K562 (cell line): ENCODE data around the gene DGKE. TPM values are rescaled to one million over a fixed set of nuclear protein-coding genes. Genes with fewer than 3 reads are reported as not detected.

Source experiments
- ATF6 ChIP-seq: sonication (generic); formaldehyde crosslinking; IDR thresholded peaks from 2 replicates; pipeline ENCODE4 v1.4.0; 2020; ENCODE audit warnings: mild to moderate bottlenecking, missing genetic modification reagents
- BDP1 ChIP-seq: IDR thresholded peaks from 3 replicates; pipeline ENCODE4 v1.6.1; 2011; ENCODE audit not compliant: insufficient read length, insufficient read depth
- CLOCK ChIP-seq: fragments of 250-450 bp; sonication (Bioruptor Pico); IDR thresholded peaks from 2 replicates; pipeline ENCODE4 v1.4.0; 2020; ENCODE audit warnings: mild to moderate bottlenecking, moderate library complexity, borderline replicate concordance
- CREB5 ChIP-seq: fragments of 250-450 bp; sonication (Bioruptor Pico); IDR thresholded peaks from 2 replicates; pipeline ENCODE4 v1.5.0; 2020; ENCODE audit warnings: mild to moderate bottlenecking
- KDM4B ChIP-seq, 2 experiments: fragments of 450-650 bp in 1 of 2; sonication (generic) in 1 of 2; IDR thresholded peaks; 2 replicates each; pipeline ENCODE4 v1.6.1; 2016 to 2017; ENCODE audit warnings: borderline replicate concordance in 2 of 2, antibody characterized with exemption in 1 of 2, low read depth in 1 of 2, mild to moderate bottlenecking in 1 of 2
- MCM3 ChIP-seq: fragments of 450-650 bp; IDR thresholded peaks from 2 replicates; pipeline ENCODE4 v1.6.1; 2016
- MTA3 ChIP-seq: fragments of 450-650 bp; formaldehyde crosslinking; IDR thresholded peaks from 2 replicates; pipeline ENCODE4 v1.6.1; 2017; ENCODE audit warnings: mild to moderate bottlenecking, borderline replicate concordance
- SRSF3 ChIP-seq: fragments of 200-400 bp; formaldehyde crosslinking; IDR thresholded peaks from 2 replicates; pipeline ENCODE4 v1.6.1; 2016; ENCODE audit warnings: mild to moderate bottlenecking, low read length, moderate library complexity; ENCODE audit not compliant: insufficient read depth
- TEAD2 ChIP-seq: fragments of 450-650 bp; IDR thresholded peaks from 2 replicates; pipeline ENCODE4 v1.6.1; 2016; ENCODE audit warnings: missing genetic modification characterization, control low read depth, missing compliant biosample characterization
- VEZF1 ChIP-seq: fragments of 200-800 bp; sonication (Bioruptor generic); IDR thresholded peaks from 2 replicates; pipeline ENCODE4 v1.6.1; 2017; ENCODE audit warnings: missing genetic modification characterization, missing compliant biosample characterization
- ZFP91 ChIP-seq: sonication (generic); formaldehyde crosslinking; IDR thresholded peaks from 2 replicates; pipeline ENCODE4 v1.8.0; 2022; ENCODE audit warnings: mild to moderate bottlenecking, missing genetic modification reagents
- ZKSCAN1 ChIP-seq: fragments of 150-350 bp; IDR thresholded peaks from 2 replicates; pipeline ENCODE4 v1.6.1; 2016; ENCODE audit warnings: low read depth, low read length
- ZNF175 ChIP-seq: fragments of 200-800 bp; sonication (Bioruptor generic); IDR thresholded peaks from 2 replicates; pipeline ENCODE4 v1.6.1; 2016; ENCODE audit warnings: low read depth, mild to moderate bottlenecking, missing genetic modification characterization, missing compliant biosample characterization
- ZNF274 ChIP-seq: IDR thresholded peaks from 2 replicates; pipeline ENCODE4 v1.6.1; 2011; ENCODE audit warnings: low read depth, mild to moderate bottlenecking, low read length, moderate library complexity, borderline replicate concordance
- ZNF511 ChIP-seq: sonication (generic); formaldehyde crosslinking; IDR thresholded peaks from 2 replicates; pipeline ENCODE4 v1.8.0; 2022; ENCODE audit warnings: mild to moderate bottlenecking, missing genetic modification reagents
- polyA plus RNA-seq, 8 experiments: library from polyadenylated mRNA; depleted of rRNA in 4 of 8; stranded (reverse) in 5 of 8; unstranded in 3 of 8; fragments of >200 nt; fragmentation: Nextera tagmentation in 2 of 8; fragmentation: Illumina TruSeq in 1 of 8; extraction: Ambion mirVana in 2 of 8; extraction: Trizol in 1 of 8; gene quantifications; 2 replicates each; pipeline versions ENCODE4 v1.2.1 to v1.2.3, GENCODE V29; 2011 to 2014; ENCODE audit warnings: inconsistent platforms in 1 of 8, missing spikeins in 1 of 8
- total RNA-seq, 7 experiments: library from RNA; depleted of rRNA in 6 of 7; stranded (reverse); fragments of >200 nt in 6 of 7; fragmentation: Illumina TruSeq in 2 of 7; extraction: Trizol in 2 of 7; gene quantifications; 2 replicates each; pipeline versions ENCODE4 v1.2.1 to v1.2.3, GENCODE V29; 2011 to 2021; ENCODE audit warnings: low replicate concordance in 1 of 7

The DGKE gene
- total and polyA plus RNA-seq, 9 of the 15 experiments (the other 6 are each of a cell fraction or from before 2014, with no cell fraction given) = 1.3 to 9.9 (median 5.9) TPM

GRCh38 chr17:56913867-56914580 is 80.1 kb downstream of the DGKE start, which contains the start of gene TRIM25 (continued):
- TF ChIP-seq ATF6 (CRISPR knock-in tag) (peak; percentile 85; the same call in 1 of the 2 replicates), CREB5 (CRISPR knock-in tag) (no peak), TEAD2 (tag) (no peak), SRSF3 (no peak), MCM3 (no peak), KDM4B (IDR thresholded peaks at IDR 0.05; ENCODE audit: borderline replicate concordance in 2 of 2, low read depth in 1 of 2) (peak in 1 of 2 experiments; percentile 75; a peak in 1 of 4 replicates), ZNF511 (CRISPR knock-in tag) (no peak; the same call in 1 of the 2 replicates), BDP1 (no peak), ZNF274 (no peak), ZFP91 (CRISPR knock-in tag) (no peak), ZNF175 (CRISPR knock-in tag) (no peak), CLOCK (CRISPR knock-in tag) (no peak), ZKSCAN1 (no peak), MTA3 (peak; percentile 89), VEZF1 (CRISPR knock-in tag) (peak; percentile 94)
